GM12878 (cell line): ENCODE measurements around the gene CCDC43. TPM values are rescaled to one million over a fixed set of nuclear protein-coding genes. Genes with fewer than 3 reads are reported as not detected.

Source experiments
- ATAC-seq: fragments of 200-7000 bp; cut with Tn5 transposase; 3 replicates; pipeline ENCODE4 v1.9.1; 2020; ENCODE audit warnings: mild to moderate bottlenecking, moderate library complexity
- BruUV-seq: library from RNA; stranded (reverse); fragments of 400-500 nt; replicated peaks from 2 replicates; lab custom pipeline; 2021; lab: Mats Ljungman, UMichigan
- CTCF ChIA-PET: fragments of 300-600 bp; sonication (Branson Sonifier 250); formaldehyde crosslinking; extraction: SDS; loops from one replicate; lab custom pipeline; 2021; ENCODE audit warnings: inconsistent platforms; lab: Yijun Ruan, JAX
- POLR2A ChIA-PET: fragments of 350-600 bp; formaldehyde crosslinking; extraction: SDS; loops from one replicate; lab custom pipeline; 2021; ENCODE audit warnings: inconsistent platforms; lab: Charles Lee
- RAD21 ChIA-PET: fragments of 300-600 bp; sonication (Branson Sonifier 250); formaldehyde crosslinking; loops from one replicate; lab custom pipeline; 2023; ENCODE audit warnings: antibody characterized with exemption; ENCODE audit not compliant: unreplicated experiment; lab: Charles Lee
- SMC1A ChIA-PET: fragments of 300-600 bp; sonication (Branson Sonifier 250); formaldehyde crosslinking; loops from one replicate; lab custom pipeline; 2023; ENCODE audit not compliant: unreplicated experiment, uncharacterized antibody; lab: Charles Lee
- DNase-seq: peaks from one replicate; pipeline ENCODE4 v3.0.0-alpha.2; 2011; ENCODE audit warnings: low read depth, low spot score
- FAIRE-seq: peaks from 3 replicates; lab custom pipeline; 2011; peaks lifted over from hg19 to GRCh38; lab: Jason Lieb, UNC
- H2AFZ ChIP-seq: 2 replicates; pipeline ENCODE4 v1.6.0; 2011; ENCODE audit warnings: low read depth, low read length, control low read depth; ENCODE audit not compliant: control insufficient read depth
- H3K27ac ChIP-seq: 2 replicates; pipeline ENCODE4 v1.5.1; 2011; ENCODE audit warnings: control low read depth; ENCODE audit not compliant: control insufficient read depth, insufficient read depth
- H3K27me3 ChIP-seq, 2 experiments: replicated peaks in 1 of 2; 2 replicates each; pipeline versions ENCODE4 v1.6.0 to v1.6.1; 2011; ENCODE audit warnings: low read length in 1 of 2; ENCODE audit not compliant: control insufficient read depth in 2 of 2, insufficient read depth in 2 of 2
- H3K36me3 ChIP-seq, 2 experiments: 2 replicates each; pipeline ENCODE4 v1.5.1; 2011; ENCODE audit warnings: low read length in 1 of 2; ENCODE audit not compliant: control insufficient read depth in 2 of 2, insufficient read depth in 2 of 2
- H3K4me1 ChIP-seq: 2 replicates; pipeline ENCODE4 v1.6.1; 2011; ENCODE audit warnings: mild to moderate bottlenecking, low read length, moderate library complexity, mixed read lengths; ENCODE audit not compliant: control insufficient read depth, insufficient read depth
- H3K4me2 ChIP-seq: 2 replicates; pipeline ENCODE4 v1.6.0; 2011; ENCODE audit warnings: control low read depth; ENCODE audit not compliant: control insufficient read depth, insufficient read depth
- H3K4me3 ChIP-seq: fragments of 200-600 bp; sonication (generic); 2 replicates; pipeline ENCODE4 v1.5.1; 2016
- H3K79me2 ChIP-seq: 2 replicates; pipeline ENCODE4 v1.6.0; 2011; ENCODE audit warnings: low read length; ENCODE audit not compliant: control insufficient read depth, insufficient read depth
- H3K9ac ChIP-seq: 2 replicates; pipeline ENCODE4 v1.8.0; 2011; ENCODE audit warnings: low read length, control low read depth, mixed read lengths; ENCODE audit not compliant: control insufficient read depth, insufficient read depth
- H3K9me3 ChIP-seq: replicated peaks from 3 replicates; pipeline ENCODE4 v1.5.1; 2011; ENCODE audit warnings: mild to moderate bottlenecking, low read length; ENCODE audit not compliant: control insufficient read depth, insufficient read depth
- H4K20me1 ChIP-seq: 2 replicates; pipeline ENCODE4 v1.6.0; 2011; ENCODE audit not compliant: control insufficient read depth, insufficient read depth
- CHD4 ChIP-seq: fragments of 200-600 bp; sonication (generic); IDR thresholded peaks from 2 replicates; pipeline ENCODE4 v1.6.1; 2016; ENCODE audit warnings: mild to moderate bottlenecking
- FOXK2 ChIP-seq: fragments of 450-650 bp; IDR thresholded peaks from 2 replicates; pipeline ENCODE4 v1.6.1; 2017; ENCODE audit warnings: mild to moderate bottlenecking, moderate library complexity
- FOXM1 ChIP-seq: IDR thresholded peaks from 2 replicates; pipeline ENCODE4 v1.6.1; 2012; ENCODE audit warnings: low read depth, mild to moderate bottlenecking, inconsistent platforms, low read length, moderate library complexity
- GATAD2B ChIP-seq: fragments of 450-650 bp; conservative IDR thresholded peaks from 2 replicates; pipeline ENCODE4 v1.6.1; 2017; ENCODE audit warnings: low read depth, mild to moderate bottlenecking, moderate library complexity
- HCFC1 ChIP-seq: fragments of 150-350 bp; IDR thresholded peaks from 2 replicates; pipeline ENCODE4 v1.6.1; 2014; ENCODE audit warnings: low read length
- HDGF ChIP-seq: fragments of 450-650 bp; IDR thresholded peaks from 2 replicates; pipeline ENCODE4 v1.6.1; 2016; ENCODE audit warnings: antibody characterized with exemption
- KDM1A ChIP-seq: fragments of 200-600 bp; sonication (generic); IDR thresholded peaks from 2 replicates; pipeline ENCODE4 v1.6.1; 2016; ENCODE audit warnings: borderline replicate concordance
- KLF5 ChIP-seq: fragments of 450-650 bp; IDR thresholded peaks from 2 replicates; pipeline ENCODE4 v1.6.1; 2014; ENCODE audit warnings: mild to moderate bottlenecking; ENCODE audit not compliant: partially characterized antibody
- NFIC ChIP-seq: IDR thresholded peaks from 2 replicates; pipeline ENCODE4 v1.6.1; 2012; ENCODE audit warnings: low read depth, mild to moderate bottlenecking, inconsistent platforms, low read length, moderate library complexity
- NFXL1 ChIP-seq: fragments of 450-650 bp; IDR thresholded peaks from 2 replicates; pipeline ENCODE4 v1.6.1; 2017; ENCODE audit warnings: antibody characterized with exemption, mild to moderate bottlenecking, borderline replicate concordance
- NFYB ChIP-seq: IDR thresholded peaks from 2 replicates; pipeline ENCODE4 v1.6.1; 2011; ENCODE audit warnings: low read depth, mild to moderate bottlenecking, low read length, improper control_type of control experiment, moderate library complexity; ENCODE audit not compliant: insufficient read depth
- NR2C1 ChIP-seq: fragments of 450-650 bp; IDR thresholded peaks from 2 replicates; pipeline ENCODE4 v1.6.1; 2017; ENCODE audit warnings: antibody characterized with exemption, mild to moderate bottlenecking, moderate library complexity
- PAX5 ChIP-seq: IDR thresholded peaks from 2 replicates; pipeline ENCODE4 v1.6.1; 2011; ENCODE audit warnings: low read depth, low read length, borderline replicate concordance
- RAD51 ChIP-seq: fragments of 450-650 bp; IDR thresholded peaks from 2 replicates; pipeline ENCODE4 v1.6.1; 2016; ENCODE audit warnings: moderate library complexity, mild to moderate bottlenecking, inconsistent platforms
- RFX5 ChIP-seq: IDR thresholded peaks from 2 replicates; pipeline ENCODE4 v1.6.1; 2011; ENCODE audit warnings: low read depth, low read length, improper control_type of control experiment
- SUPT20H ChIP-seq: IDR thresholded peaks from 2 replicates; pipeline ENCODE4 v1.6.1; 2011; ENCODE audit warnings: low read depth, mild to moderate bottlenecking, low read length, moderate library complexity, borderline replicate concordance; ENCODE audit not compliant: control insufficient read depth
- YBX1 ChIP-seq: fragments of 450-650 bp; IDR thresholded peaks from 2 replicates; pipeline ENCODE4 v1.6.1; 2016; ENCODE audit warnings: antibody characterized with exemption
- WGBS: methylation state at CpG from one replicate; pipeline ENCODE4 v1.1.6; 2016; ENCODE audit warnings: low lambda C conversion rate; ENCODE audit not compliant: insufficient replicate concordance, insufficient coverage; ENCODE audit errors: missing lambda C conversion rate; 5-methylcytosine and 5-hydroxymethylcytosine counted together
- in situ Hi-C: fragments of 300-500 bp; cut with MboI; formaldehyde crosslinking; loops from 9 replicates; pipeline ENCODE4 v1.14.3; 2018; ENCODE audit warnings: mixed read lengths
- intact Hi-C: fragments of 100-400 bp; cut with micrococcal nuclease; formaldehyde crosslinking; loops from one replicate; pipeline ENCODE4 v1.14.2; 2022; ENCODE audit not compliant: unreplicated experiment
- polyA plus RNA-seq, 11 experiments: library from polyadenylated mRNA; depleted of rRNA in 4 of 11; unstranded in 6 of 11; stranded (reverse) in 5 of 11; fragments of >200 nt; fragmentation: Nextera tagmentation in 4 of 11; fragmentation: Illumina TruSeq in 1 of 11; extraction: Ambion mirVana in 4 of 11; extraction: Trizol in 1 of 11; gene quantifications; 1 replicate in 1 of 11; 2 replicates in 10 of 11; pipeline versions ENCODE4 v1.2.1 to v1.2.3, GENCODE V29; 2011 to 2016; ENCODE audit warnings: inconsistent platforms in 2 of 11, missing spikeins in 2 of 11, low read depth in 1 of 11
- total RNA-seq, 4 experiments: library from RNA; depleted of rRNA in 3 of 4; stranded (reverse); fragments of >200 nt in 3 of 4; fragmentation: Illumina TruSeq in 1 of 4; extraction: Trizol in 1 of 4; gene quantifications; 2 replicates each; pipeline versions ENCODE4 v1.2.1 to v1.2.3, GENCODE V29; 2013 to 2021
- TF ChIP-seq, protein P1 (sequence below): IDR thresholded peaks from 2 replicates; pipeline ENCODE4 v1.6.1; 2012; ENCODE audit warnings: low read depth, low read length, improper control_type of control experiment
- TF ChIP-seq, protein P2 (sequence below): IDR thresholded peaks from 2 replicates; pipeline ENCODE4 v1.6.1; 2012; ENCODE audit warnings: low read depth, low read length, improper control_type of control experiment
- TF ChIP-seq, protein P3 (sequence below): fragments of 450-650 bp; IDR thresholded peaks from 2 replicates; pipeline ENCODE4 v1.6.1; 2016; ENCODE audit warnings: mild to moderate bottlenecking

The CCDC43 gene
- total and polyA plus RNA-seq, 10 of the 15 experiments (the other 5 are each of a cell fraction or from before 2014, with no cell fraction given), result 10.8 to 42.3 (median 24.1) TPM

DNA sequence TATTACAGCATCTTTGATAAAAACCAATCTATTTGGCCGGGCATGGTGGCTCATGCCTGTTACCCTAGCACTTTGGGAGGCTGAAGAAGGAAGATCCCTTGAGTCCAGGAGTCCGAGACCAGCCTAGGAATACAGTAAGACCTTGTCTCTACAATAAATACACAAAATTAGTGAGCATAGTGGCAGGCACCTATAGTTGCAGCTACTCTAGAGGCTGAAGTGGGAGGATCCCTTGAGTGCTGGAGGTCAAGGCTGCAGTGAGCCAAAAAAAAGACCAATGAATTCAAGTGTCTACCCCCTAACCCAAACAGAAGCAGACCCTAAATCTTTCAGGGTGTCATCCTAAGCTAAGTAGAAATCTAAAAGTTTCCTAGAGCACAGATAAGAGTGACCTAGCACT, 40.6 kb downstream of the CCDC43 start:
- no TSS peak for BruUV-seq
- ATAC-seq (no peak), FAIRE-seq (no peak), DNase-seq (no peak)
- 39% methylated on average over 2 of the region's 2 CpGs for WGBS
- in situ Hi-C loops (no loop called here), intact Hi-C loops (no loop called here)
- ChIA-PET RAD21 (interaction anchor here (0.6 kb wide), 1 partner anchor 68 kb away, joined by 3 read pairs; no protein-coding TSS in a partner anchor), POLR2A (no interaction called here), CTCF (interaction anchor here (1.4 kb wide), 1 partner anchor 117 kb away, joined by 4 read pairs; no protein-coding TSS in a partner anchor), SMC1A (interaction anchor here (0.5 to 1.3 kb wide), 2 partner anchors 10 to 27 kb away, joined by 3 read pairs; no protein-coding TSS in a partner anchor)
- H3K27me3 ChIP-seq, result no peaks in the 10 kb centered on the region
- H3K4me2 ChIP-seq, result no peak overlapping the region
- no peaks in the 10 kb centered on the region for H3K79me2 ChIP-seq
- H3K4me1 ChIP-seq, result no peaks in the 10 kb centered on the region
- H3K27ac ChIP-seq, result no peak overlapping the region
- H3K9ac ChIP-seq, result no peak overlapping the region
- H3K9me3 ChIP-seq, result no peaks in the 10 kb centered on the region
- TF ChIP-seq YBX1, result no peak
- no peak for TF ChIP-seq RFX5
- TF ChIP-seq, protein P1, sequence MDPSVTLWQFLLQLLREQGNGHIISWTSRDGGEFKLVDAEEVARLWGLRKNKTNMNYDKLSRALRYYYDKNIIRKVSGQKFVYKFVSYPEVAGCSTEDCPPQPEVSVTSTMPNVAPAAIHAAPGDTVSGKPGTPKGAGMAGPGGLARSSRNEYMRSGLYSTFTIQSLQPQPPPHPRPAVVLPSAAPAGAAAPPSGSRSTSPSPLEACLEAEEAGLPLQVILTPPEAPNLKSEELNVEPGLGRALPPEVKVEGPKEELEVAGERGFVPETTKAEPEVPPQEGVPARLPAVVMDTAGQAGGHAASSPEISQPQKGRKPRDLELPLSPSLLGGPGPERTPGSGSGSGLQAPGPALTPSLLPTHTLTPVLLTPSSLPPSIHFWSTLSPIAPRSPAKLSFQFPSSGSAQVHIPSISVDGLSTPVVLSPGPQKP, result no peak
- no peak for TF ChIP-seq NR2C1
- TF ChIP-seq GATAD2B, result no peak
- no peak for TF ChIP-seq HCFC1
- TF ChIP-seq FOXM1, result no peak
- no peak for TF ChIP-seq RAD51
- TF ChIP-seq HDGF, result no peak
- no peak for TF ChIP-seq SUPT20H
- TF ChIP-seq CHD4, result no peak
- no peak for TF ChIP-seq FOXK2
- TF ChIP-seq NFXL1, result no peak
- TF ChIP-seq NFYB, result no peak
- no peak for TF ChIP-seq KLF5
- TF ChIP-seq PAX5, result no peak
- TF ChIP-seq, protein P2, sequence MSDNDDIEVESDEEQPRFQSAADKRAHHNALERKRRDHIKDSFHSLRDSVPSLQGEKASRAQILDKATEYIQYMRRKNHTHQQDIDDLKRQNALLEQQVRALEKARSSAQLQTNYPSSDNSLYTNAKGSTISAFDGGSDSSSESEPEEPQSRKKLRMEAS, result no peak
- no peak for TF ChIP-seq KDM1A
- TF ChIP-seq, protein P3, sequence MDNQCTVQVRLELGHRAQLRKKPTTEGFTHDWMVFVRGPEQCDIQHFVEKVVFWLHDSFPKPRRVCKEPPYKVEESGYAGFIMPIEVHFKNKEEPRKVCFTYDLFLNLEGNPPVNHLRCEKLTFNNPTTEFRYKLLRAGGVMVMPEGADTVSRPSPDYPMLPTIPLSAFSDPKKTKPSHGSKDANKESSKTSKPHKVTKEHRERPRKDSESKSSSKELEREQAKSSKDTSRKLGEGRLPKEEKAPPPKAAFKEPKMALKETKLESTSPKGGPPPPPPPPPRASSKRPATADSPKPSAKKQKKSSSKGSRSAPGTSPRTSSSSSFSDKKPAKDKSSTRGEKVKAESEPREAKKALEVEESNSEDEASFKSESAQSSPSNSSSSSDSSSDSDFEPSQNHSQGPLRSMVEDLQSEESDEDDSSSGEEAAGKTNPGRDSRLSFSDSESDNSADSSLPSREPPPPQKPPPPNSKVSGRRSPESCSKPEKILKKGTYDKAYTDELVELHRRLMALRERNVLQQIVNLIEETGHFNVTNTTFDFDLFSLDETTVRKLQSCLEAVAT, result no peak
- no peak for TF ChIP-seq NFIC
- H4K20me1 ChIP-seq, result no peaks in the 10 kb centered on the region
- H2AFZ ChIP-seq, result no peak overlapping the region
- no peak overlapping the region for H3K4me3 ChIP-seq
- no peaks in the 10 kb centered on the region for H3K36me3 ChIP-seq
